Nephron progenitor cell (in vitro differentiated cells): Measurements from ENCODE around the gene MRPS12.
"Not testable (repeated sequence)": the region's sequence is repeated elsewhere in the genome, so short reads cannot be mapped to it uniquely, and the experiment has no call there.

Experiments used
- DNase-seq: peaks from one replicate; pipeline ENCODE4 v3.0.0; 2021
- H3K27ac Mint-ChIP-seq: 2 replicates; pipeline ENCODE4 v1.8.0; 2021; ENCODE audit warnings: mild to moderate bottlenecking, moderate library complexity, mixed read lengths
- H3K27me3 Mint-ChIP-seq: 2 replicates; pipeline ENCODE4 v1.8.0; 2021; ENCODE audit warnings: mild to moderate bottlenecking, low read depth, mixed read lengths; ENCODE audit not compliant: poor library complexity
- H3K36me3 Mint-ChIP-seq: 2 replicates; pipeline ENCODE4 v1.8.0; 2021; ENCODE audit warnings: low read depth, mixed read lengths
- H3K4me1 Mint-ChIP-seq: 2 replicates; pipeline ENCODE4 v1.8.0; 2021; ENCODE audit warnings: mixed read lengths
- H3K4me3 Mint-ChIP-seq: 2 replicates; pipeline ENCODE4 v1.8.0; 2021; ENCODE audit warnings: mild to moderate bottlenecking, moderate library complexity, mixed read lengths
- H3K9me3 Mint-ChIP-seq: 2 replicates; pipeline ENCODE4 v1.8.0; 2021; ENCODE audit warnings: mild to moderate bottlenecking, moderate library complexity, mixed read lengths
- TF ChIP-seq, protein P1 (sequence below): fragments of 200-600 bp; sonication (generic); IDR thresholded peaks from 2 replicates; pipeline ENCODE4 v1.5.0; 2021; ENCODE audit warnings: antibody characterized with exemption

Gene MRPS12

DNA sequence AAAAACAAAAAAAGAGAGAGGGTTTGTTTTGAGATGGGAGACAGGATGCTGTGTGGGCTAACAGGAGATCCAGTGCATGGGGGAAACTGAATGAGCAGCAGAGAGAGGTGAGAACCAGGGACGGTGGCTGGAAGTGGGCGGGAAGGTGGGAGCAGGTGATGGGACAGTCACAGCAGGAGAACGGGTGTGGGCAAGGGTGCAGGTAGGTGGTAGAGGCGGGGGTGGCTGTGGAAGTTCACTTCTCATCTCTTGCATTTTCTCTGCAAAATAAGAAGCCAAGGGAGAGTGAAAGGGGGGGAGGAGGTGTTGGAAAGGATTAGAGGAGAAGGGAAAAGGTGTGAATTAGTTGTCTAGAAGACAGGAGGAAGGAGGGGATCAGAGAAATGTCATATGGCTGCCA lies 22.9 kb downstream of the MRPS12 start:
- TF ChIP-seq, protein P1, sequence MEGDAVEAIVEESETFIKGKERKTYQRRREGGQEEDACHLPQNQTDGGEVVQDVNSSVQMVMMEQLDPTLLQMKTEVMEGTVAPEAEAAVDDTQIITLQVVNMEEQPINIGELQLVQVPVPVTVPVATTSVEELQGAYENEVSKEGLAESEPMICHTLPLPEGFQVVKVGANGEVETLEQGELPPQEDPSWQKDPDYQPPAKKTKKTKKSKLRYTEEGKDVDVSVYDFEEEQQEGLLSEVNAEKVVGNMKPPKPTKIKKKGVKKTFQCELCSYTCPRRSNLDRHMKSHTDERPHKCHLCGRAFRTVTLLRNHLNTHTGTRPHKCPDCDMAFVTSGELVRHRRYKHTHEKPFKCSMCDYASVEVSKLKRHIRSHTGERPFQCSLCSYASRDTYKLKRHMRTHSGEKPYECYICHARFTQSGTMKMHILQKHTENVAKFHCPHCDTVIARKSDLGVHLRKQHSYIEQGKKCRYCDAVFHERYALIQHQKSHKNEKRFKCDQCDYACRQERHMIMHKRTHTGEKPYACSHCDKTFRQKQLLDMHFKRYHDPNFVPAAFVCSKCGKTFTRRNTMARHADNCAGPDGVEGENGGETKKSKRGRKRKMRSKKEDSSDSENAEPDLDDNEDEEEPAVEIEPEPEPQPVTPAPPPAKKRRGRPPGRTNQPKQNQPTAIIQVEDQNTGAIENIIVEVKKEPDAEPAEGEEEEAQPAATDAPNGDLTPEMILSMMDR, result no peak
- Mint-ChIP-seq H3K4me1 (peaks cover 20% of the 10 kb centered on the region), H3K27ac (no peak overlapping the region), H3K4me3 (no peak overlapping the region), H3K36me3 (peaks cover 59% of the 10 kb centered on the region), H3K9me3 (peaks cover 8% of the 10 kb centered on the region), H3K27me3 (peaks cover 4% of the 10 kb centered on the region)
- DNase-seq, result no peak

DNA sequence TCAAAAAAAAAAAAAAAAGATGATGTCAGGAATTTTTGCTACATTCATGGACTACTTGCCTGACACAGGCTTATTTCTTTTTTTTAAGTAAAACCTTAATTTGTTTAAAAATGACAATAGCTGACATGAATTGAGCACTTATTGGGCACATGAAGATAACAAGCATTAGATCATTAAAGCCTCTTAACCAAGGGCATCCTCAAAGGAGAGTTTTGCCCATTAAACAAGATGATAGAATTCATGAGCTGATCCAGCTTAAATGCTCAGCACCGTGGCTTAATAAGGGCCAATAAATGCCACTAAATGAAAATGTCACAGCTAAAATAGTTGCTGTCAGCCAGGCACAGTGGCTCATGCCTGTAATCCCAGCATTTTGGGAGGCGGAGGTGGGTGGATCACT lies 25.5 kb downstream of the MRPS12 start:
- no peak overlapping the region for H3K4me3 Mint-ChIP-seq
- H3K36me3 Mint-ChIP-seq, result peaks cover 57% of the 10 kb centered on the region
- no peak for DNase-seq
- H3K4me1 Mint-ChIP-seq, result peaks cover 7% of the 10 kb centered on the region
- no peak overlapping the region for H3K27ac Mint-ChIP-seq
- peaks cover 6% of the 10 kb centered on the region for H3K27me3 Mint-ChIP-seq
- H3K9me3 Mint-ChIP-seq, result peaks cover 8% of the 10 kb centered on the region
- TF ChIP-seq, protein P1, result no peak

DNA sequence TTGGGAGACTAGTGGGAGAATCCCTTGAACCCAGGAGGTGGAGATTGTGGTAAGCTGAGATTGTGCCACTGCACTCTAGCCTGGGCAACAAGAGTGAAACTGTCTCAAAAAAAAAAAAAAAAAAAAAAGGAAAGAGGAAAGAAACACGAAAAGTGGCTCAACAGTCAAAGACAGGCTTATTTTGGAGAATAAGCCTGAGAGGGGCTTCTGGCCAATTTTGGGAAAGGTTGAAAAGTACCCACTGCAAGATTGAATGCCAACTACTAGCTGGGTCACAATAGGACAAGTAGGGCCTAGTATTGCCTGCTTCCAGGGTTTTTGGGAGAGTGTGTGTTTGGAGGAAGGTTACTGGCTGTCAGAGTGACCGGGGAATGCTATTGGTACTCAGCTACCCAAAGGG lies 27.6 kb downstream of the MRPS12 start:
- H3K27me3 Mint-ChIP-seq, result peaks cover 3% of the 10 kb centered on the region
- peaks cover 9% of the 10 kb centered on the region for H3K4me1 Mint-ChIP-seq
- peaks cover 49% of the 10 kb centered on the region for H3K36me3 Mint-ChIP-seq
- TF ChIP-seq, protein P1, result no peak
- DNase-seq, result no peak
- peaks cover 8% of the 10 kb centered on the region for H3K9me3 Mint-ChIP-seq
- H3K27ac Mint-ChIP-seq, result no peak overlapping the region
- no peak overlapping the region for H3K4me3 Mint-ChIP-seq

DNA sequence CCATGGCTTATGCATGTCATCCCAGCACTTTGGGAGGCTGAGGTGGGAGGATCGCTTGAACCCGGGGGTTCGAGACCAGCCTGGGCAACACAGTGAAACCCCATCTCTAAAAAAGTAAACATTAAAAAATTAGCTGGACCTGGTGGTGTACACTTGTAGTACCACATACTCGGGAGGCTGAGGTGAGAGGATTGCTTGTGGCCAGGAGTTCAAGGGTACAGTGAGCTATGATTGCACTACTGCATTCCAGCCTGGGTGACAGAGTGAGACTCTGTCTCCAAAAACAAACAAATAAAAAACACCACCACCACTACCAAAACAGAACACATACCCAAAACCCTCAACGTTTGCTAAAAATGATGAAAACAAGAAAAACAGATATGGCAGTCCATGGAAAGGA lies 28.9 kb downstream of the MRPS12 start:
- H3K27ac Mint-ChIP-seq, result no peak overlapping the region
- peaks cover 8% of the 10 kb centered on the region for H3K9me3 Mint-ChIP-seq
- peaks cover 3% of the 10 kb centered on the region for H3K27me3 Mint-ChIP-seq
- H3K4me1 Mint-ChIP-seq, result peaks cover 9% of the 10 kb centered on the region
- no peak for DNase-seq
- TF ChIP-seq, protein P1, result no peak
- no peak overlapping the region for H3K4me3 Mint-ChIP-seq
- peaks cover 56% of the 10 kb centered on the region for H3K36me3 Mint-ChIP-seq

DNA sequence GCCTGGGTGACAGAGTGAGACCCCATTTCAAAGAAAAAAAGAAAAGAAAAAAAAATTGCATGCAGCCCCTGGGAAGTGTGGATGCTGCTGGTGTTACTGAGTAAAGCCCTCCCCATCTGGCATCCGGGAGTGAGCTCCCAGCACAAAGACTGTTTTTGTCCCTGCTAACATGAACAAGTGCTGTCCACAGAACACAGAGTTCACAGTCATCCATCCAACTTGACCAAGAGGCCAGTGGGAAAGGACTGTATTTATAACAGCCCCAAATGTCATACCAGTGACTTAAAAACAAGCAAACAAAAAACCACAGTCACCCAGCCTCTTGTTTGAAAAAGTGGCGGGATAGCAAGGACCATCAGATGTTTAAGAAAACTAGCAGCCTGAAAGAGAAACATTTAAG lies 34.0 kb downstream of the MRPS12 start:
- H3K4me1 Mint-ChIP-seq, result peaks cover 9% of the 10 kb centered on the region
- H3K4me3 Mint-ChIP-seq, result no peak overlapping the region
- TF ChIP-seq, protein P1, result no peak
- peaks cover 46% of the 10 kb centered on the region for H3K36me3 Mint-ChIP-seq
- no peak for DNase-seq
- peaks cover 2% of the 10 kb centered on the region for H3K9me3 Mint-ChIP-seq
- H3K27me3 Mint-ChIP-seq, result no peaks in the 10 kb centered on the region
- H3K27ac Mint-ChIP-seq, result peak overlapping the region; percentile 51

DNA sequence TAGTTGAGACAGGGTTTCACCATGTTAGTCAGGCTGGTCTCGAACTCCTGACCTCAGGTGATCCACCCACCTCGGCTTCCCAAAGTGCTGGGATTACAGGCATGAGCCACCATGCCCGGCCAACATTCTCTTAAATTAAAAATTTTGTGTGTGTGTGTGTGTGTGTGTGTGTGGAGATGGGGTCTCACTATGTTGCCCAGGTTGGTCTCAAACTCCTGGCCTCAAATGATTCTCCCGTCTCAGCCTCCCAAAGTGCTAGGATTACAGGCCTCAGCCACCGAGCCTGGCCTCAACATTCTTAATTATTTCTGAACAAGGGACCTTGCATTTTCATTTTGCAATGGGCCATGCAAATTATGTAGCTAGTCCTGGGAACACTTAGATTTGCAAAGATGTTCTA lies 35.4 kb downstream of the MRPS12 start:
- DNase-seq, H3K4me3 Mint-ChIP-seq: not testable (repeated sequence)
- peaks cover 48% of the 10 kb centered on the region for H3K36me3 Mint-ChIP-seq

More for the DNA sequence above, 35.4 kb downstream of the MRPS12 start:
- H3K4me1 Mint-ChIP-seq, H3K27me3 Mint-ChIP-seq, H3K27ac Mint-ChIP-seq, H3K9me3 Mint-ChIP-seq: not testable (repeated sequence)
